Ureter (tissue), 1 donor: ENCODE measurements around the gene IKBKG. TPM values are rescaled to one million over a fixed set of nuclear protein-coding genes. Genes with fewer than 3 reads are reported as not detected.
"Not testable (repeated sequence)": the region's sequence is repeated elsewhere in the genome, so short reads cannot be mapped to it uniquely, and the experiment has no call there.

Experiments
- DNase-seq: peaks from one replicate; pipeline ENCODE4 v3.0.0-alpha.2; 2020; ENCODE audit warnings: low spot score
- total RNA-seq: library from RNA; stranded (reverse); gene quantifications from one replicate; pipeline ENCODE4 v1.2.4, GENCODE V29; 2023
- donor health status: DM: yes; HTN: yes; CAD: no.

IKBKG gene, protein sequence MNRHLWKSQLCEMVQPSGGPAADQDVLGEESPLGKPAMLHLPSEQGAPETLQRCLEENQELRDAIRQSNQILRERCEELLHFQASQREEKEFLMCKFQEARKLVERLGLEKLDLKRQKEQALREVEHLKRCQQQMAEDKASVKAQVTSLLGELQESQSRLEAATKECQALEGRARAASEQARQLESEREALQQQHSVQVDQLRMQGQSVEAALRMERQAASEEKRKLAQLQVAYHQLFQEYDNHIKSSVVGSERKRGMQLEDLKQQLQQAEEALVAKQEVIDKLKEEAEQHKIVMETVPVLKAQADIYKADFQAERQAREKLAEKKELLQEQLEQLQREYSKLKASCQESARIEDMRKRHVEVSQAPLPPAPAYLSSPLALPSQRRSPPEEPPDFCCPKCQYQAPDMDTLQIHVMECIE
- total RNA-seq: 28.5 TPM

DNA sequence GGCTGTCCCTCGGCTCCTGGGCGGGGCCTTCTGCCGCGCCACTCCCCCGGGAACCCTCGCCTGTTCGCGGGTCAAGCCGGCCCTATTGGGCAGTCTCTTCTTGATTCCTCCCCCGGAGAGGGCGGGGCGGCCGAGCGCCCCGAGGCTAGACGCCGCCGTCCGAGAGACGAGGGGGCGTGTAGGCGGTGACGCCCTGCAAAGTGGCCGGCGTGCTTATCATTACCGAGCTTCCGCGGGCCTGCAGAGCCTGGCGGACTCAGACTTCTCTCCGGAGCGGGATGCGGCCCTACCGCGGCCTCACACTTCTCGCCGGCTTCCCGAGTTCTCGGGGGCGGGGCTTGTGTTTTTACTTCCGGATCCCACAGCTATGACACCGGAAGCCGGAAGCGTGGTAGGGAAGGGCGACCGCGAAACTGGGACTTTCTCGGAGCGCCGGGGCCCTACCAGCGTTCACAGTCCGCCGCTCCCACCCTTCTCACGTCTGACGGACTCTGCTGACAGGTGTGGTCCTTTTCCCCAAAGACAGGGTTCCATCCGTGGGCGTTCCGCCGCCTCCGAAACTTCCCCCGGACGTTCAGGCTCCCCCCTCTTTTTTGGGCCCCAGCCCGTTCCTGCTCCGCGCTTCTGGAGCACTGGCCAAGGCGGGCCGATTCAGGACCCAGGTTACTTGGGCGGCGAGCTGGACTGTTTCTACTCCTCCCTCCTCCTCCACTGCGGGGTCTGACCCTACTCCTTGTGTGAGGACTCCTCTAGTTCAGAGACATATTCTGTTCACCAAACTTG, at the start of gene IKBKG:
Gene IKBKG, plus strand, starts transcription at position 376 of the 783 bp plus-strand sequence. CDS start 4,383 bp downstream, outside the sequence.
- DNase-seq: peak; percentile 91

DNA sequence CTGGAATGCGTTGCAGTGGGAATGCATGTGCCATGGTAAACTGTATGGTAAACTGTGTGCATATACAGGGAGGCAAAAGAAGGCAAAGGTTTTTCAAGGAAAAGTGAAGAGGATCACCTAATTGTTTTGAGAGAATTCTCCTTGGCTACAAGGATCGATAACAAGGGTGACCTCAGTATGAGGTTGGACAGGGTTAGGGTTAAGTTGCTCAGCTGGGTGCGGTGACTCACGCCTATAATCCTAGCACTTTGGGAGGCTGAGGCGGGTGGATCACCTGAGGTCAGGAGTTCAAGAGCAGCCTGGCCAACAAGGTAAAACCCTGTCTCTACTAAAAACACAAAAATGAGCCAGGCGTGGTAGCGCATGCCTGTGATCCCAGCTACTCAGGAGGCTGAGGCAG, 46.0 kb upstream of the IKBKG start:
- not testable (repeated sequence) for DNase-seq

DNA sequence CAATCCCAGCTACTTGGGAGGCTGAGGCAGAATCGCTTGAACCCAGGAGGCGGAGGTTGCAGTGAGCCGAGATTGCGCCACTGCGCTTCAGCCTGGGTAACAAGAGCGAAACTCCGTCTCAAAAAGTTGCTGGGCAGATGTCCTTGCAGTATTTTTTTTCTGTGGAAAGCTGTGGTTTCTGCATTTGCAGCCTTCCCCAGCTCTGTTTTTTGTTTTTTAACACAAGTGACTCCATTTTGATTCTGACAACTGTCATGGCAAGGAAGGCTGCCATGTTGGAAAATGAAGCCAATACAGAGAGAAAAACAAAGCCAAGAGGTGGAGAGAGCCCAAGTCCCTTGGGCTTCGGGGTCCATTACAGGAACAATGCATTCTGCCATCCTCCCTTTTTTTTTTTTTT, 45.3 kb upstream of the IKBKG start:
- DNase-seq: no peak

GRCh38 chrX:154502989-154503388, 44.4 kb upstream of the IKBKG start:
- DNase-seq: no peak

DNA sequence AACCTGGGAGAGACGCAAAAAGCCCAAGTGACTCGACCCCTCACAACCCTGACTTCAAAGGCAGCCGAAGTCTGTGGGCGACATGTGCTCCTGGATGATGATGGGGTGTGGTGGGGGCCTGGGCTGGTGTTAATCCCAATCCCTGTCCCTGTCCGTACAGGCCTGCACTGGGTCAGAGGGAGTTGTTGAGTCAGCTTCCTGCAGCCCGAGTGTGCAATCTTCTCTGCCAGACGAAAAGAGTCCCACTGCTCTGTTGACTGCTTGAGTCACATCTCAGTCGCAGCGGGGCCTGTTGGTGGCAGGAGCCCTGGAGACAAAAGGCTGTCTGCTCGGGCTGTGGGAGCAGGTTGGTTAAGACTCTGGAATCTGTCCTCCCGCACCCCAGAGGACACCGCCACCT, 41.7 kb upstream of the IKBKG start:
- DNase-seq: no peak

GRCh38 chrX:154506483-154507332, 40.7 kb upstream of the IKBKG start:
- DNase-seq: no peak

- no peak for DNase-seq
Observed at GRCh38 chrX:154507673-154508383, 39.6 kb upstream of the IKBKG start.

- DNase-seq: no peak
Observed at GRCh38 chrX:154508384-154508745, 39.1 kb upstream of the IKBKG start.

DNA sequence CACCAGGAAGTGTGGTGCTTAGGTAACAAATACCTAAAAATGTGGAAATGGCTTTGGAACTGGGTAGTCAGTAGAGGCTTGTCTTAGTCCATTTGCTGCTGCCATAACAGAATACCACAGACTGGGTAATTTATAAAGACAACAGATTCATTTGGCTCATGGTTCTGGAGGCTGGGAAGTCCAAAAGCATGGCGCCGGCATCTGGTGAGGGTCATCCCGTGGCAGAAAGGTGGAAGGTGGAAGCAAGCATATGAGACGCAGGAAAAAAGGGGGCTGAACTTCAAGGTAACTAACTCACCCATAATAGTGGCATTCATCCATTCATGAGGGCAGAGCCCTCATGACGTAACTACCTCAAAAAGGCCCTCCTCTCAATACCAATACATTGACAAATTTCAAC, 38.0 kb upstream of the IKBKG start:
- no peak for DNase-seq

DNA sequence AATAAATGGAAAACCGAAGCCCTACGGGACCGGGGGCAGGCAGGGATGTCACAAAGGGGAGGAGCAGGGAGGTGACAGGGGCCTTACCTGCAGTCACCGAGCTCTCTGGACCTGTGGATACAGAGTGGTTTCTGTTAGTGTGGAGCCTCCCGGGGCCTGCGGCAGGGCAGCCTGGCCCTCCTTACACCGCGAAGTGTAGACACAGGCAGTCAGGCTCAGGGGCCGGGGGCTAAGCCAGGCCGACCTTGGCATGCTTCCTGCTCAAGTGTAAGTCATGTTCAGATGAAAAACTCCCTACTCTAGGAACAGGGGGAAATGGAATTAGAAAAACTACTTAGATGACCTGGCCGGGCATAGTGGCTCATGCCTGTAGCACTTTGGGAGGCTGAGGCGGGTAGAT, 35.7 kb upstream of the IKBKG start:
- no peak for DNase-seq

DNA sequence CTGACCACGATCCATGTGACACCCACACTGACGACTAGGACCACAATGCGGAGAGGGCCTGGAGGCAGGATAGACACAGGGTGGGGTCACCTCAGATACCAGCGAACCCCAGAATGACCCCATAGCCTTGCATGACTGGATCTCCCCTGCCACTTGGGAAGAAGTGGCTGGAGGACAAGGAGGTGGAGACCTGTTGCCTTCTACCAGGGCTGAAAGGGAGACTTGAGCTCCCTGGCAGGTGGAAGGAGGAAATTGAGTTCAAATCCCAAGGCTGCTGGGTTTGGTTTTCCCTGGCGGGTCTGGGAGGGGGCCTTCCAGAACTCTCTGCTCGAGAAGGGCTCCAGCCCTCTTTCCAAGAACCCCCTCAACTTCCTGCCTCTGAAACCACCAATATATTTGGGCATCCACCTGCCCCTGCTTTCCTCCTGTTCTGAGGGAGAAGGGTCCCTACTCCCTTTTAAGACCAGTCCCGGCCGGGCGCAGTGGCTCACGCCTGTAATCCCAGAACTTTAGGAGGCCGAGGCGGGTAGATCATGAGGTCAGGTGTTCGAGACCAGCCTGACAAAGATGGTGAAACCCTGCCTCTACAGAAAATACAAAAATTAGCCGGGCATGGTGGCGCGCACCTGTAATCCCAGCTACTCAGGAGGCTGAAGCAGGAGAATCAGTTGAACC, 34.4 kb upstream of the IKBKG start:
- DNase-seq: no peak

- DNase-seq: no peak
Observed at GRCh38 chrX:154513716-154514115, 33.7 kb upstream of the IKBKG start.

DNA sequence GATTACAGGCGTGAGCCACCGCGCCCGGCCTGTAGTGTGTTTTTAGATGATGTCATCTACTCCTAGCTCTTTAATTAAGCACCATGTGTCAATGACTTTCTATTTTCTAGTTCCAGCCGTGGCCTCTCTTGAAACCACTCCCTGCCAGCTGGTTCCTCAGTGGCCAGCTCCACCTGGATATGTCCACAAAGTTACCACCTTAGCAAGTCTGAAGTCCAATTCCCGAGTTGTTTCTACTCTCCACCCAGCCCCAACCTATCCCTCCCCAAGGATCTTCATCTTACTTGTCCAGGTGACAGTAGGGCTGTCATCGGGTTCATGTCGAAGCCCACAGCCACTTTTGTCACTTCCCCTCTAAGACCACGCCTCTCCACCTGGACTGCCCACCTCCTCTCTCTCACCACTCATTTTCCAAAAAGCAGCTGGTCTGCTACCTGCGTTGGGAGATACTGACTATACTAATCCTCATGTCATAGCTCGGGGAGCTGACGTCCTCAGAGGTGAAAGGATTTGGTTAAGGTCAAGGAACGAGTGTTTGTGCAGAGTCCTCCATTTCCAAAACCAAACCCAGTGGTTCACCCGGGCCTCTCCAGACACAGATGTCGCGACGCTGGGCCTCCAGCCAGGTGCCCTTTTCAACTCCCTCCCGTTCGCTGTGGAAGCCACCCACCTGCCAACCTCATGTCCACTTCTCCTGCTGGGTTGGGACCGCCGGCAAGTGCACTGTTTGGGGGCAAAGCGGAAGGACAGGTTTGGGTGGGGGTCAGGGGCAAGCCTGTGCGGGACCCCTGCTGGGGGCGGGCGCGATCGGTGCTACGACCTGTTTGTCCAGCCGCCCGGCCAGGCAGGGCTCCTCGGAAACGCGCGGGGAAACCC, 32.1 kb upstream of the IKBKG start:
- no peak for DNase-seq

GRCh38 chrX:154515966-154516655, 31.3 kb upstream of the IKBKG start, which contains the start of gene FAM3A:
FAM3A (minus strand) TSS chrX:154516232; CDS start chrX:154515772, 460 bp downstream.
- peak; percentile 93 for DNase-seq

DNA sequence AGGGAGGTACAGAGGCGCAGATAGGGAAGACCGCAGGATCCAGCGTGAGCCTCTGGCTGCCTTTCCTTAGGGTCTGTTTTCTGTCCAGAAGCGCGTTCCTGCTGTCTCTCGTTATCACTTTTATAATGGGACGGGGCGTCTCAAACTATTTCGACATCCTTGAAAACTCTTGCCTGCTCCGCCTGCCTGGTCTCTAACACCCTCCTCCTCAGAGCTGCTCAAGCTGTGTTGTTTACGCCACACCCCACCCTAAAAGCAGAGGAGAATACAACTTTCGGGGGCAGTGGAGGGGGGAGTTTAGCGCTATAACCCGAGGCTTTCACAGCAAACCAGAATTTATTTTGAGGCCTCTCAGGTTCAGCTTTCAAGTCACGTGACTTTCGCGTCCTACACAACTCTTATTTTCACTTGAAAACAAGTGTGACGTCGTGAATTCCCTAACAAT, 30.7 kb upstream of the IKBKG start:
- DNase-seq: no peak

DNA sequence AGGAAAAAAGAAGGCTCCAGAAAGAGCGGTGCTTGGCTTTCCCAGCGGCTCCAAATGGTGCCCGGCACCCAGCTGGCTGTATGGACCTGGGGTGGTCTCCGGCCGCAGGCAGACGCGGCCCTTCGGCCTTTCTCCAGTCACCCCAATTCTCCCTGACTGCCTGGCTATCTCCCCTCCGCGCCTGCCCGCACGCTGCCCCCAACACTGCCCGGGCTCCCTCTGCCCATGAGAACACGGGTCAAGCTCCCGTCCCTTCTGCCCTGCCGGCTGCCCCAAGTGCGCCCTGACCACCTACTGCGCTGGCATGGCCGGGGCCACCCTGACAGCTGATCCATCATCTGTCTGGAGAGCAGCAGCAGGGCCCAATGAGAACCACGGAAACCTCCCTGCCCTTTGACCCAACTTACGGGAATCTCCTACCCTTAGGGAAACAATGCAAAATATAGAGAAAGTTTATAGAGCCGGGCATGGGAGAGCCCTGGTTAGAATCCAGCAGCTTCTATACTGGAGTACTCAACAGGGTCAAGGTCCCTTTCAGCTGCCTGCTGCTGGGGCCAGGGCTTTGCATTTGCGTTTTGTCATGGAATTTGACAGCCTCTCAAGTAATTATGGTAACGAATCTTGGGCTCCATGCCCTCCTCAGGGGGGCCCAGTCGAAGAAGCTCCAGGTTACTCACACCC, 30.2 kb upstream of the IKBKG start:
- DNase-seq: no peak

GRCh38 chrX:154519389-154519788, 28.0 kb upstream of the IKBKG start:
- no peak for DNase-seq
